Activated B cell treated with CpG ODN at 0.5 μM for 24 hours (primary cell): ENCODE measurements around the gene KLHL42. TPM values are rescaled to one million over a fixed set of nuclear protein-coding genes. Genes with fewer than 3 reads are reported as not detected.

Source experiments
- ATAC-seq: fragments of 200-7000 bp; cut with Tn5 transposase; one replicate; pipeline ENCODE4 v1.10.0; 2021; ENCODE audit warnings: low read depth, mild to moderate bottlenecking, moderate library complexity
- CTCF ChIA-PET: fragments of 350-600 bp; sonication (Branson Sonifier 250); formaldehyde crosslinking; loops from one replicate; lab custom pipeline; 2021; ENCODE audit warnings: antibody characterized with exemption; lab: Charles Lee
- POLR2A ChIA-PET: fragments of 350-600 bp; sonication (Branson Sonifier 250); formaldehyde crosslinking; loops from one replicate; lab custom pipeline; 2021; ENCODE audit warnings: antibody characterized with exemption; lab: Charles Lee
- DNase-seq: peaks from one replicate; pipeline ENCODE4 v3.0.0; 2022
- H3K27ac Mint-ChIP-seq: one replicate; pipeline ENCODE4 v1.8.0; 2020; ENCODE audit warnings: mixed read lengths
- H3K27me3 Mint-ChIP-seq: one replicate; pipeline ENCODE4 v1.8.0; 2021; ENCODE audit warnings: mixed read lengths
- H3K36me3 Mint-ChIP-seq: one replicate; pipeline ENCODE4 v1.8.0; 2021; ENCODE audit warnings: low read depth, mixed read lengths
- H3K4me1 Mint-ChIP-seq: one replicate; pipeline ENCODE4 v1.8.0; 2021; ENCODE audit warnings: mixed read lengths
- H3K4me3 Mint-ChIP-seq: one replicate; pipeline ENCODE4 v1.8.0; 2020; ENCODE audit warnings: mild to moderate bottlenecking, mixed read lengths
- H3K9me3 Mint-ChIP-seq: one replicate; pipeline ENCODE4 v1.8.0; 2020; ENCODE audit warnings: mixed read lengths
- CTCF ChIP-seq: fragments of 200-600 bp; IDR thresholded peaks from one replicate; pipeline ENCODE4 v1.8.0; 2022; ENCODE audit warnings: antibody characterized with exemption, mild to moderate bottlenecking
- intact Hi-C: fragments of 100-400 bp; cut with micrococcal nuclease; formaldehyde crosslinking; loops from one replicate; pipeline ENCODE4 v1.15.1; 2024
- total RNA-seq: library from RNA; stranded (reverse); gene quantifications from 2 replicates; pipeline ENCODE4 v1.2.3, GENCODE V29; 2022

KLHL42 gene
- total RNA-seq, 1 donor from 2014 or later: 19.3 TPM

- no peak for TF ChIP-seq CTCF
- Mint-ChIP-seq H3K4me1 (peaks cover 38% of the 10 kb centered on the region), H3K4me3 (peak overlapping the region; percentile 66), H3K36me3 (no peaks in the 10 kb centered on the region), H3K27ac (peak overlapping the region; percentile 73), H3K9me3 (no peaks in the 10 kb centered on the region), H3K27me3 (peaks cover 2% of the 10 kb centered on the region)
- intact Hi-C loops: loop anchor here (2.0 kb wide), 1 partner anchor 41 kb away; the partner anchor contains the start of genes KLHL42 and MANSC4
- DNase-seq: no peak
- ATAC-seq: peak; percentile 78
- ChIA-PET POLR2A (interaction anchor here (0.6 to 1.2 kb wide), 3 partner anchors 42 to 119 kb away, joined by 3 to 4 read pairs (median 3); no protein-coding TSS in a partner anchor), CTCF (interaction anchor here (0.6 to 2.9 kb wide), 8 partner anchors 8 to 1181 kb away, joined by 3 to 19 read pairs (median 6); no protein-coding TSS in a partner anchor)
Observed at GRCh38 chr12:27822076-27822712, 42.2 kb downstream of the KLHL42 start.

- peaks cover 38% of the 10 kb centered on the region for H3K4me1 Mint-ChIP-seq
- TF ChIP-seq CTCF: no peak
- ChIA-PET POLR2A (no interaction called here), CTCF (no interaction called here)
- H3K27me3 Mint-ChIP-seq: peaks cover 2% of the 10 kb centered on the region
- no peaks in the 10 kb centered on the region for H3K36me3 Mint-ChIP-seq
- H3K4me3 Mint-ChIP-seq: no peak overlapping the region
- peak overlapping the region; percentile 3 for H3K27ac Mint-ChIP-seq
- ATAC-seq (no peak), DNase-seq (no peak)
- no peaks in the 10 kb centered on the region for H3K9me3 Mint-ChIP-seq
- intact Hi-C loops: loop anchor here (2.0 kb wide), 1 partner anchor 42 kb away; the partner anchor contains the start of genes KLHL42 and MANSC4
Observed at GRCh38 chr12:27823038-27823437, 43.0 kb downstream of the KLHL42 start.

GRCh38 chr12:27824126-27824842 is 44.3 kb downstream of the KLHL42 start:
- TF ChIP-seq CTCF: no peak
- DNase-seq (no peak), ATAC-seq (peak; percentile 47)
- H3K9me3 Mint-ChIP-seq: no peaks in the 10 kb centered on the region
- POLR2A ChIA-PET: no interaction called here
- H3K4me3 Mint-ChIP-seq: peak overlapping the region; percentile 16
- peak overlapping the region; percentile 50 for H3K27ac Mint-ChIP-seq
- H3K4me1 Mint-ChIP-seq: peaks cover 38% of the 10 kb centered on the region
- no peaks in the 10 kb centered on the region for H3K36me3 Mint-ChIP-seq
- CTCF ChIA-PET: interaction anchor here (0.6 kb wide), 1 partner anchor 116 kb away, joined by 3 read pairs; no protein-coding TSS in a partner anchor
- intact Hi-C loops: no loop called here
- H3K27me3 Mint-ChIP-seq: peaks cover 2% of the 10 kb centered on the region

- Mint-ChIP-seq H3K4me3 (no peak overlapping the region), H3K27me3 (peaks cover 2% of the 10 kb centered on the region), H3K4me1 (peaks cover 37% of the 10 kb centered on the region), H3K36me3 (no peaks in the 10 kb centered on the region), H3K27ac (no peak overlapping the region), H3K9me3 (no peaks in the 10 kb centered on the region)
- CTCF ChIA-PET: no interaction called here
- DNase-seq (no peak), ATAC-seq (no peak)
- POLR2A ChIA-PET: no interaction called here
- intact Hi-C loops: no loop called here
- TF ChIP-seq CTCF: no peak
Observed at GRCh38 chr12:27826076-27826475, 46.0 kb downstream of the KLHL42 start.

GRCh38 chr12:27828196-27828595 is 48.2 kb downstream of the KLHL42 start:
- H3K36me3 Mint-ChIP-seq: no peaks in the 10 kb centered on the region
- H3K4me3 Mint-ChIP-seq: no peak overlapping the region
- ATAC-seq (no peak), DNase-seq (no peak)
- peaks cover 17% of the 10 kb centered on the region for H3K4me1 Mint-ChIP-seq
- ChIA-PET POLR2A (no interaction called here), CTCF (no interaction called here)
- no peaks in the 10 kb centered on the region for H3K27me3 Mint-ChIP-seq
- H3K9me3 Mint-ChIP-seq: no peaks in the 10 kb centered on the region
- TF ChIP-seq CTCF: no peak
- no peak overlapping the region for H3K27ac Mint-ChIP-seq
- intact Hi-C loops: no loop called here
